HG02678 (cell line): ENCODE results near the gene POLR1H.

Experiments used
- ATAC-seq: cut with Tn5 transposase; IDR thresholded peaks from one replicate; pipeline ENCODE4 v1.9.1; 2021; ENCODE audit warnings: mild to moderate bottlenecking, moderate library complexity; ENCODE audit not compliant: unreplicated experiment

POLR1H gene

GRCh38 chr6:30061858-30062458 lies 893 bp downstream of the POLR1H start:
- peak; percentile 15 for ATAC-seq

- no peak for ATAC-seq
Measured at GRCh38 chr6:30062471-30063178, 1.6 kb downstream of the POLR1H start.

- ATAC-seq = no peak
Measured at GRCh38 chr6:30063315-30063714, 2.2 kb downstream of the POLR1H start.

- no peak for ATAC-seq
Measured at GRCh38 chr6:30066082-30066481, 5.0 kb downstream of the POLR1H start.

GRCh38 chr6:30066577-30067459 lies 5.8 kb downstream of the POLR1H start, which contains the start of gene PPP1R11:
Gene PPP1R11 (plus strand): TSS chr6:30067198. CDS start chr6:30067411, 213 bp downstream.
- ATAC-seq = peak; percentile 95

- ATAC-seq = no peak
Measured at GRCh38 chr6:30067460-30068139, 6.5 kb downstream of the POLR1H start.

- ATAC-seq = no peak
Measured at GRCh38 chr6:30071081-30071818, 10.2 kb downstream of the POLR1H start.

GRCh38 chr6:30071858-30072257 lies 10.8 kb downstream of the POLR1H start:
- no peak for ATAC-seq

GRCh38 chr6:30073489-30074235 lies 12.6 kb downstream of the POLR1H start:
- no peak for ATAC-seq

GRCh38 chr6:30074331-30075093 lies 13.4 kb downstream of the POLR1H start:
- no peak for ATAC-seq

GRCh38 chr6:30075094-30075789 lies 14.2 kb downstream of the POLR1H start, which contains the start of gene RNF39:
Gene RNF39 (minus strand): TSS chr6:30075769. CDS start chr6:30075585, 184 bp downstream.
- ATAC-seq = no peak

GRCh38 chr6:30075790-30076732 lies 15.0 kb downstream of the POLR1H start:
- ATAC-seq = no peak

GRCh38 chr6:30077218-30077617 lies 16.2 kb downstream of the POLR1H start:
- no peak for ATAC-seq

- no peak for ATAC-seq
Measured at GRCh38 chr6:30087876-30088275, 26.8 kb downstream of the POLR1H start.

GRCh38 chr6:30091577-30092381 lies 30.7 kb downstream of the POLR1H start:
- ATAC-seq = no peak

- ATAC-seq = no peak
Measured at GRCh38 chr6:30092852-30093543, 31.9 kb downstream of the POLR1H start.
